A549 (cell line): ENCODE measurements around the gene KIAA0040. TPM values are rescaled to one million over a fixed set of nuclear protein-coding genes. Genes with fewer than 3 reads are reported as not detected.

Experiments used
- ATAC-seq, 2 experiments: fragments of 200-7000 bp in 1 of 2; fragments of >200 bp in 1 of 2; cut with Nextera tagmentation in 1 of 2; cut with Tn5 transposase in 1 of 2; 3 replicates each; pipeline versions ENCODE4 v1.8.0 to v1.9.1; 2018 to 2020; ENCODE audit warnings: mild to moderate bottlenecking in 1 of 2, moderate library complexity in 1 of 2
- CTCF ChIA-PET: fragments of 300-600 bp; sonication (Branson Sonifier 250); formaldehyde crosslinking; extraction: SDS; loops from one replicate; lab custom pipeline; 2021; ENCODE audit warnings: antibody characterized with exemption, inconsistent platforms; lab: Yijun Ruan, JAX
- POLR2A ChIA-PET: fragments of 350-600 bp; formaldehyde crosslinking; extraction: SDS; loops from one replicate; lab custom pipeline; 2021; ENCODE audit warnings: antibody characterized with exemption, inconsistent platforms; lab: Yijun Ruan, JAX
- DNase-seq, 2 experiments: peaks; one replicate each; pipeline versions ENCODE4 v3.0.0 to v3.0.0-alpha.2; 2011 to 2016; ENCODE audit warnings: low read depth in 1 of 2, low spot score in 1 of 2
- FAIRE-seq: peaks from 2 replicates; lab custom pipeline; 2011; peaks lifted over from hg19 to GRCh38; lab: Jason Lieb, UNC
- H3K27ac ChIP-seq, 2 experiments: fragments of >200 bp; sonication (Bioruptor Twin); formaldehyde crosslinking; 3 replicates each; pipeline ENCODE4 v1.5.1; 2016 to 2017
- H3K4me1 ChIP-seq: fragments of >200 bp; sonication (Bioruptor Twin); formaldehyde crosslinking; 3 replicates; pipeline ENCODE4 v1.6.1; 2016
- H3K4me2 ChIP-seq: fragments of >200 bp; sonication (Bioruptor Twin); formaldehyde crosslinking; 3 replicates; pipeline ENCODE4 v1.6.1; 2016
- H3K4me3 ChIP-seq: fragments of >200 bp; sonication (Bioruptor Twin); formaldehyde crosslinking; 3 replicates; pipeline ENCODE4 v1.5.1; 2016
- H3K9me3 ChIP-seq: fragments of >200 bp; sonication (Bioruptor Twin); formaldehyde crosslinking; 3 replicates; pipeline ENCODE4 v1.6.1; 2016
- BCL3 ChIP-seq: fragments of >200 bp; sonication (Bioruptor Twin); formaldehyde crosslinking; IDR thresholded peaks from 3 replicates; pipeline ENCODE4 v1.6.1; 2016
- CEBPB ChIP-seq, 2 experiments: fragments of >200 bp in 1 of 2; sonication (Bioruptor Twin) in 1 of 2; formaldehyde crosslinking in 1 of 2; IDR thresholded peaks; 2 replicates each; pipeline ENCODE4 v1.6.1; 2012 to 2016
- CHD4 ChIP-seq: fragments of 200-600 bp; sonication (generic); IDR thresholded peaks from 2 replicates; pipeline ENCODE4 v1.6.1; 2016; ENCODE audit warnings: antibody characterized with exemption, mild to moderate bottlenecking, borderline replicate concordance
- CTCF ChIP-seq: fragments of >200 bp; sonication (Bioruptor Twin); formaldehyde crosslinking; IDR thresholded peaks from 3 replicates; pipeline ENCODE4 v1.5.1; 2016
- EHMT2 ChIP-seq: fragments of 200-600 bp; sonication (generic); IDR thresholded peaks from 2 replicates; pipeline ENCODE4 v1.6.1; 2016; ENCODE audit warnings: antibody characterized with exemption, low read depth, mild to moderate bottlenecking, moderate library complexity
- EP300 ChIP-seq, 2 experiments: fragments of >200 bp; sonication (Bioruptor Twin); formaldehyde crosslinking; IDR thresholded peaks; 2 replicates in 1 of 2; 3 replicates in 1 of 2; pipeline ENCODE4 v1.6.1; 2016 to 2017
- ESRRA ChIP-seq: fragments of 150-350 bp; IDR thresholded peaks from 2 replicates; pipeline ENCODE4 v1.6.1; 2014; ENCODE audit warnings: mild to moderate bottlenecking, low read length, borderline replicate concordance
- HEYL ChIP-seq: fragments of 250-450 bp; sonication (Bioruptor Pico); IDR thresholded peaks from 2 replicates; pipeline ENCODE4 v1.8.0; 2021; ENCODE audit warnings: mild to moderate bottlenecking, moderate library complexity
- HOXA7 ChIP-seq: fragments of 250-450 bp; sonication (Bioruptor Pico); IDR thresholded peaks from 2 replicates; pipeline ENCODE4 v1.5.0; 2020; ENCODE audit warnings: mild to moderate bottlenecking, moderate library complexity
- HOXB5 ChIP-seq: fragments of 250-450 bp; sonication (Bioruptor Pico); IDR thresholded peaks from 2 replicates; pipeline ENCODE4 v1.5.0; 2020; ENCODE audit warnings: mild to moderate bottlenecking, moderate library complexity
- JUN ChIP-seq, 2 experiments: fragments of >200 bp; sonication (Bioruptor Twin); formaldehyde crosslinking; IDR thresholded peaks; 2 replicates in 1 of 2; 3 replicates in 1 of 2; pipeline ENCODE4 v1.6.1; 2016 to 2017
- JUNB ChIP-seq: fragments of >200 bp; sonication (Bioruptor Twin); formaldehyde crosslinking; IDR thresholded peaks from 2 replicates; pipeline ENCODE4 v1.6.1; 2016
- KDM1A ChIP-seq: fragments of 200-600 bp; sonication (generic); IDR thresholded peaks from 2 replicates; pipeline ENCODE4 v1.6.1; 2016; ENCODE audit warnings: low read depth, mild to moderate bottlenecking
- MAZ ChIP-seq: fragments of 150-350 bp; IDR thresholded peaks from 2 replicates; pipeline ENCODE4 v1.6.1; 2014; ENCODE audit warnings: antibody characterized with exemption, low read depth, low read length, borderline replicate concordance
- NPAS2 ChIP-seq: fragments of 250-450 bp; sonication (Bioruptor Pico); IDR thresholded peaks from 2 replicates; pipeline ENCODE4 v1.8.0; 2022; ENCODE audit warnings: mild to moderate bottlenecking, moderate library complexity, borderline replicate concordance
- NR3C1 ChIP-seq: fragments of >200 bp; sonication (Bioruptor Twin); formaldehyde crosslinking; IDR thresholded peaks from 3 replicates; pipeline ENCODE4 v1.6.1; 2017
- RAD21 ChIP-seq, 2 experiments: fragments of >200 bp in 1 of 2; sonication (Bioruptor Twin) in 1 of 2; formaldehyde crosslinking in 1 of 2; IDR thresholded peaks in 1 of 2; conservative IDR thresholded peaks in 1 of 2; 2 replicates in 1 of 2; 3 replicates in 1 of 2; pipeline ENCODE4 v1.6.1; 2012 to 2018; ENCODE audit warnings: inconsistent platforms in 1 of 2
- RARB ChIP-seq: fragments of 250-450 bp; sonication (Bioruptor Pico); IDR thresholded peaks from 2 replicates; pipeline ENCODE4 v1.8.0; 2021; ENCODE audit warnings: mild to moderate bottlenecking, moderate library complexity
- RFX5 ChIP-seq: fragments of 450-650 bp; IDR thresholded peaks from 2 replicates; pipeline ENCODE4 v1.7.1; 2014; ENCODE audit warnings: antibody characterized with exemption, mild to moderate bottlenecking, moderate library complexity
- SREBF2 ChIP-seq: fragments of 450-650 bp; IDR thresholded peaks from 2 replicates; pipeline ENCODE4 v1.6.1; 2014; ENCODE audit warnings: mild to moderate bottlenecking, moderate library complexity
- TFCP2L1 ChIP-seq: fragments of 250-450 bp; sonication (Bioruptor Pico); IDR thresholded peaks from 2 replicates; pipeline ENCODE4 v1.5.0; 2021; ENCODE audit warnings: mild to moderate bottlenecking
- TP53 ChIP-seq: fragments of 250-450 bp; sonication (Bioruptor Pico); IDR thresholded peaks from 2 replicates; pipeline ENCODE4 v1.5.0; 2021; ENCODE audit warnings: mild to moderate bottlenecking, moderate library complexity
- ZNF302 ChIP-seq: fragments of 250-450 bp; sonication (Bioruptor Pico); IDR thresholded peaks from 2 replicates; pipeline ENCODE4 v1.9.0; 2021; ENCODE audit warnings: inconsistent platforms, mild to moderate bottlenecking, moderate library complexity
- WGBS: methylation state at CpG from one replicate; pipeline ENCODE4 v1.1.6; 2017; ENCODE audit errors: missing lambda C conversion rate; 5-methylcytosine and 5-hydroxymethylcytosine counted together
- polyA plus RNA-seq, 4 experiments: library from polyadenylated mRNA; depleted of rRNA in 3 of 4; stranded (reverse); fragments of >200 nt; fragmentation: RNase III in 1 of 4; extraction: RNeasy Plus Mini Kit Qiagen cat#74134 plus additional on column Dnase treatment in 1 of 4; gene quantifications; 2 replicates in 3 of 4; 3 replicates in 1 of 4; pipeline ENCODE4 v1.2.3, GENCODE V29; 2011 to 2017
- TF ChIP-seq, protein P1 (sequence below): fragments of 250-450 bp; sonication (Bioruptor Pico); IDR thresholded peaks from 2 replicates; pipeline ENCODE4 v1.5.0; 2021; ENCODE audit warnings: mild to moderate bottlenecking, moderate library complexity, borderline replicate concordance
- TF ChIP-seq, protein P2 (sequence below): fragments of 250-450 bp; sonication (Bioruptor Pico); IDR thresholded peaks from 2 replicates; pipeline ENCODE4 v1.5.0; 2020; ENCODE audit warnings: low read depth, mild to moderate bottlenecking, moderate library complexity
- TF ChIP-seq, protein P3 (sequence below): fragments of 450-650 bp; IDR thresholded peaks from 2 replicates; pipeline ENCODE4 v1.6.1; 2014; ENCODE audit warnings: antibody characterized with exemption

Gene KIAA0040
- polyA plus RNA-seq, 2 of the 4 experiments (the other 2 are of a cell fraction) = 0.21 to 1.1 TPM

DNA sequence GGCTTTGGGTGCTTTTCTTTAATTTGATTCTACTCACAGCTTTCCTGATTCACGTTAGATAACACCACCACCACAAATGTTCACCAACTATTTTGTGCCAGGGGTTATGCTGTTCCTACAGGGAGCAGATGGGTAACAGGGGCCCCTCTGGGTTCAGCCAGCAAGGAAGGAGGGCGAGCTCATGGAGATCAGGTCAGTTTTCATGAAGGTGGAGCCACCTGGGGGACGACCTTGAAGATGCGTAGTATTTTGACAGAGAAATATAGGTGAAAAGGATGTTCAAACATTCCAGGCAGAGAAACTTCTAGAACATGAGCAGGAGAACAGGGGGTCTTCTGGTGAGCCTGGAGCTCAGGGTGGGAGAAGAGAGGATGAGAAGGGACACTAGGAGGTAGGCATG, 28.9 kb downstream of the KIAA0040 start:
- Histone ChIP-seq H3K9me3 (no peaks in the 10 kb centered on the region), H3K27ac (no peak overlapping the region), H3K4me3 (no peak overlapping the region), H3K4me2 (no peak overlapping the region), H3K4me1 (no peaks in the 10 kb centered on the region)
- FAIRE-seq (no peak), DNase-seq (no peak), ATAC-seq (no peak)
- TF ChIP-seq RARB (CRISPR knock-in tag) = no peak
- no peak for TF ChIP-seq KDM1A
- TF ChIP-seq RFX5 = no peak
- TF ChIP-seq, protein P1, sequence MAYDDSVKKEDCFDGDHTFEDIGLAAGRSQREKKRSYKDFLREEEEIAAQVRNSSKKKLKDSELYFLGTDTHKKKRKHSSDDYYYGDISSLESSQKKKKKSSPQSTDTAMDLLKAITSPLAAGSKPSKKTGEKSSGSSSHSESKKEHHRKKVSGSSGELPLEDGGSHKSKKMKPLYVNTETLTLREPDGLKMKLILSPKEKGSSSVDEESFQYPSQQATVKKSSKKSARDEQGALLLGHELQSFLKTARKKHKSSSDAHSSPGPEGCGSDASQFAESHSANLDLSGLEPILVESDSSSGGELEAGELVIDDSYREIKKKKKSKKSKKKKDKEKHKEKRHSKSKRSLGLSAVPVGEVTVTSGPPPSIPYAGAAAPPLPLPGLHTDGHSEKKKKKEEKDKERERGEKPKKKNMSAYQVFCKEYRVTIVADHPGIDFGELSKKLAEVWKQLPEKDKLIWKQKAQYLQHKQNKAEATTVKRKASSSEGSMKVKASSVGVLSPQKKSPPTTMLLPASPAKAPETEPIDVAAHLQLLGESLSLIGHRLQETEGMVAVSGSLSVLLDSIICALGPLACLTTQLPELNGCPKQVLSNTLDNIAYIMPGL = no peak
- TF ChIP-seq HOXA7 = no peak
- TF ChIP-seq ZNF302 = no peak
- TF ChIP-seq, protein P2, sequence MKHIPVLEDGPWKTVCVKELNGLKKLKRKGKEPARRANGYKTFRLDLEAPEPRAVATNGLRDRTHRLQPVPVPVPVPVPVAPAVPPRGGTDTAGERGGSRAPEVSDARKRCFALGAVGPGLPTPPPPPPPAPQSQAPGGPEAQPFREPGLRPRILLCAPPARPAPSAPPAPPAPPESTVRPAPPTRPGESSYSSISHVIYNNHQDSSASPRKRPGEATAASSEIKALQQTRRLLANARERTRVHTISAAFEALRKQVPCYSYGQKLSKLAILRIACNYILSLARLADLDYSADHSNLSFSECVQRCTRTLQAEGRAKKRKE (CRISPR knock-in tag) = no peak
- TF ChIP-seq, protein P3, sequence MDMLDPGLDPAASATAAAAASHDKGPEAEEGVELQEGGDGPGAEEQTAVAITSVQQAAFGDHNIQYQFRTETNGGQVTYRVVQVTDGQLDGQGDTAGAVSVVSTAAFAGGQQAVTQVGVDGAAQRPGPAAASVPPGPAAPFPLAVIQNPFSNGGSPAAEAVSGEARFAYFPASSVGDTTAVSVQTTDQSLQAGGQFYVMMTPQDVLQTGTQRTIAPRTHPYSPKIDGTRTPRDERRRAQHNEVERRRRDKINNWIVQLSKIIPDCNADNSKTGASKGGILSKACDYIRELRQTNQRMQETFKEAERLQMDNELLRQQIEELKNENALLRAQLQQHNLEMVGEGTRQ = no peak
- no peak for TF ChIP-seq ESRRA
- TF ChIP-seq CEBPB (IDR thresholded peaks at IDR 0.05) = no peak
- no peak for TF ChIP-seq HEYL (CRISPR knock-in tag)
- TF ChIP-seq NR3C1 = no peak
- TF ChIP-seq JUN (IDR thresholded peaks at IDR 0.05) = no peak
- TF ChIP-seq NPAS2 = no peak
- no peak for TF ChIP-seq SREBF2
- no peak for TF ChIP-seq TP53 (CRISPR knock-in tag)
- TF ChIP-seq EP300 (IDR thresholded peaks at IDR 0.05) = no peak
- 22% methylated on average over 4 of the region's 4 CpGs for WGBS
- ChIA-PET POLR2A (no interaction called here), CTCF (interaction anchor here (3.9 to 8.9 kb wide), 2 partner anchors 9 to 15 kb away, joined by 23 to 89 read pairs; no protein-coding TSS in a partner anchor)

GRCh38 chr1:175162955-175163354, 29.6 kb downstream of the KIAA0040 start:
- FAIRE-seq = no peak
- Histone ChIP-seq H3K27ac (no peak overlapping the region), H3K4me3 (no peak overlapping the region)
- TF ChIP-seq EHMT2 (no peak), RARB (CRISPR knock-in tag) (no peak), CTCF (no peak)
- TF ChIP-seq, all 56 proteins: peak for 0
- Histone ChIP-seq H3K9me3 (no peaks in the 10 kb centered on the region), H3K4me1 (no peaks in the 10 kb centered on the region), H3K4me2 (no peak overlapping the region)
- no peak for ATAC-seq
- WGBS = 31% methylated on average over 4 of the region's 4 CpGs
- ChIA-PET POLR2A (no interaction called here), CTCF (interaction anchor here (3.9 to 8.9 kb wide), 2 partner anchors 8 to 14 kb away, joined by 23 to 89 read pairs; no protein-coding TSS in a partner anchor)
- no peak for DNase-seq

DNA sequence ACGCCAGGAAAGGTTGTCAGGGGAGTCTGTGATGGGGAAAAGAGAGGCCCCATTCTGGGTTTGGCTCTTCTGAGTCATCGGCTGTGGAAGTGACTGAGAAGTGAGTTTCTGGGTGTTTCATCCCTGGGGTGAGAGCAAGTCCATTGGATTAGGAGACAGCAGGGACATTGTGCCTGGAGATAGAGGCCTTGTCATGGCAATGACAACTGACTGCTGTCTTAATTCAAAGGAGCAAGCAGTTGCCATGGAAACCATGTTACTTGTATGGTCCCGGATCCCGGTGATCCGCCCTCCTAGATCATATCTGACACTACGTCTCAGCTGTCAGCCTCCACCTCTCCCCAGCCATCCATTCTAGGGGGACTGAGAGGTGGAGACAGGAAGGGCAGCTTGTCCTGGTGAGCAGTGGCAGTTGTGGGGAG, 34.4 kb downstream of the KIAA0040 start:
- ATAC-seq (no peak), FAIRE-seq (no peak), DNase-seq (no peak)
- H3K4me3 ChIP-seq = no peak overlapping the region
- H3K27ac ChIP-seq = no peak overlapping the region
- ChIA-PET POLR2A (no interaction called here), CTCF (interaction anchor here (2.1 to 8.9 kb wide), 3 partner anchors 9 to 161 kb away, joined by 5 to 89 read pairs (median 84); no protein-coding TSS in a partner anchor)
- no peaks in the 10 kb centered on the region for H3K4me1 ChIP-seq
- 36% methylated on average over 6 of the region's 6 CpGs for WGBS
- no peak overlapping the region for H3K4me2 ChIP-seq
- H3K9me3 ChIP-seq = no peaks in the 10 kb centered on the region
- TF ChIP-seq HOXA7 (no peak), MAZ (no peak), CTCF (no peak), HOXB5 (CRISPR knock-in tag) (no peak), CHD4 (no peak), RFX5 (no peak), TFCP2L1 (CRISPR knock-in tag) (no peak), RAD21 (conservative IDR thresholded peaks at IDR 0.05 in 1 of 2, IDR thresholded peaks at IDR 0.05 in 1 of 2) (no peak), CEBPB (IDR thresholded peaks at IDR 0.05) (no peak), JUNB (no peak), ZNF302 (no peak), BCL3 (no peak)
